HG02571 (cell line): ENCODE measurements around the gene ATP2C1.
"Not testable (repeated sequence)": the region's sequence is repeated elsewhere in the genome, so short reads cannot be mapped to it uniquely, and the experiment has no call there.

Experiments used
- ATAC-seq: cut with Tn5 transposase; IDR thresholded peaks from one replicate; pipeline ENCODE4 v1.9.1; 2021; ENCODE audit warnings: mild to moderate bottlenecking, moderate library complexity; ENCODE audit not compliant: unreplicated experiment

The ATP2C1 gene

DNA sequence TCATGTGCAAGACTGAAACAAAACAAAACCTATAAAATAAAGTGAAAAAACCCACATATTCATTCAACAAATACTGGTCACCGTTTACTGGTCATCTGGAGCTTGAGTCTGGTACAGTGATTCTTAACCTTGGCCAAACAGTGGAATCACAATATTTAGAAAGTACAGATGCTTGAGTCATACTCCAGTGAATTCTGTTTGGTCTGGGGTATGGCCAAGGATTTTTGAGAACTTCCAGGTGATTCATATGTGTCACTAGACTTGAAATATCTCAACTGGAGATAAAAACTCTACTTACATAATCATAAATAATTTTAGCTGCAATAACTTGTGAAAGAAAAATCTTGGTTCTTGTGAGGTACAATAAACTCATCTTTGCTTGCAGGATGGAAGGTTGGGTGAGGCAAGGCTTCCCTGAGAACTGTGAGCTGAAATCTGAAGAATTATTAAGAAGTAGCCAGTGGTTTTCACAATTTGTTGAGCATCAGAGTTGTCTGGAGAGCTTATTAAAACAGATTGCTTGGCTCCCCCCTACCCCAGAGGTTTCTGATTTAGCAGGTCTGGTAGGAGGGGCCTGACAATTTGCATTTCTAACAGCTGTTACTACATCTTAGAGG, 142.4 kb downstream of the ATP2C1 start:
- ATAC-seq: no peak

DNA sequence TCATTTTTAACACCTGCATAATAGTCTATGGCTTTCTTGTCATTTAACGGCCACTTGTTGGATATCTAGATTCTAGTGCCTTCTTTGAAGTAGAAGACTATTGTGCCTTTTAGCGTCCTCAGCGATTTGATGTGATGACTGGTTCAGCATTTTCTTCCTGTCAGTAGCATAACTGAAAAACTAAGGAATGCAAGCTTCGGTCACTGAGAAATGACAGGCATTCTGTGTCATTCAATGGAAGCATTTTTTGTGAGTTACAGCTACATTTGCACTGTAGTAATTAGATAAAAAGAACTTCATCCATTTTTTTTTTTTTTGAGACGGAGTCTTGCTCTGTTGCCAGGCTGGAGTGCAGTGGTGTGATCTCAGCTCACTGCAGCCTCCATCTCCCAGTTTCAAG, 143.1 kb downstream of the ATP2C1 start:
- no peak for ATAC-seq

DNA sequence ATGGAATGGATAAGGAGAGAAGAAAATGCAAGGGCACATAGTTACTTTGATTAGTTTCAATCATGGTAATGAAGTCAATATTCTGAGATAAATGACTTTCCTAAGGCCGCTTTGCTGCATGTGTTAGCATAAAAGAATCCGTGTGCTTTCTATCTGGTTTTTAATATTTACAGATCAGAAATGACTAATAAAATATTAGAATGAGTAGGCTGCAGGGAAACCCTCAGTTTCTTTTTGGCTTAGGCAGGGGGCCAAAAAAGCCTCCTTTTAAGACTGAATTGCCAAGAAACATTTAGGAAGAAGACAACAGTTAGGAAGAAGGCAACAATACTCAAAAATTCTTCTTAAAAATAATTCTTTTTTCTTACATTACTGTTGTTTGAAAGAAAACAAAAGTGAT, 144.4 kb downstream of the ATP2C1 start:
- no peak for ATAC-seq

DNA sequence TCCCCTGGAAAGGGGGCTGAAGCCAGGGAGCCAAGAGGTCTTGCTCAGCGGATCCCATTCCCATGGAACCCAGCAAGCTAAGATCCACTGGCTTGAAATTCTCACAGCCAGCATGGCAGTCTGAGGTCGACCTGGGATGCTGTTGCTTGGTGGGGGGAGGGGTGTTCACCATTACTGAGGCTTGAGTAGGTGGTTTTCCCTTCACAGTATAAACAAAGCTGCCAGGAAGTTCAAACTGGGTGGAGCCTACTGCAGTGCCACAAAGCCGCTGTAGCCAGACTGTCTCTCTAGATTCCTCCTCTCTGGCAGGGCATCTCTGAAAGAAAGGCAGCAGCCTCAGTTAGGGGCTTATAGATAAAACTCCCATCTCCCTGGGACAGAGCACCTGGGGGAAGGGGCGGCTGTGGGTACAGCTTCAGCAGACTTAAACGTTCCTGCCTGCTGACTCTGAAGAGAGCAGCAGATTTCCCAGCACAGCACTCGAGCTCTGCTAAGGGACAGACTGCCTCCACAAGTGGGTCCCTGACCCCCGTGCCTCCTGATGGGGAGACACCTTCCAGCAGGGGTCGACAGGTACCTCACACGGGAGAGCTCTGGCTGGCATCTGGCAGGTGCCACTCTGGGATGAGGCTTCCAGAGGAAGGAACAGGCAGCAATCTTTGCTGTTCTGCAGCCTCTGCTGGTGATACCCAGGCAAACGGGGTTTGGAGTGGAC, 148.5 kb downstream of the ATP2C1 start:
- ATAC-seq: not testable (repeated sequence)

DNA sequence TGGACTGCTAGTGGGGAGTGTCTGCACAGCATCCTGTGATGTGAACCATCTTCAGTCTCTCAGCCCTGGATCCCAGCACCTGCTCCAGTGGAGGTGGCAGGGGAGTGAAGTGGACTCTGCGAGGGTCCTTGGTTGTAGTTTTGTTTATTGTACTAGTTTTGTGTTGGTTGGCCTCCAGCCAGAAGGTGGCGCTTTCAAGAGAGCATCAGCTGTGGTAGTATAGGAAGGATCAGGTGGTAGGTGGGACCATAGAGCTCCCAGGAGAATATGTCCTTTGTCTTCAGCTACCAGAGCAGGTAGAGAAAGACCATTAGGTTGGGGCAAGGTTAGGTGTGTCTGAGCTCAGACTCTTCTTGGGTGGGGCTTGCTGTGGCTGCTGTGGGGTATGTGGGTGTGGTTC, 153.7 kb downstream of the ATP2C1 start:
- no peak for ATAC-seq

DNA sequence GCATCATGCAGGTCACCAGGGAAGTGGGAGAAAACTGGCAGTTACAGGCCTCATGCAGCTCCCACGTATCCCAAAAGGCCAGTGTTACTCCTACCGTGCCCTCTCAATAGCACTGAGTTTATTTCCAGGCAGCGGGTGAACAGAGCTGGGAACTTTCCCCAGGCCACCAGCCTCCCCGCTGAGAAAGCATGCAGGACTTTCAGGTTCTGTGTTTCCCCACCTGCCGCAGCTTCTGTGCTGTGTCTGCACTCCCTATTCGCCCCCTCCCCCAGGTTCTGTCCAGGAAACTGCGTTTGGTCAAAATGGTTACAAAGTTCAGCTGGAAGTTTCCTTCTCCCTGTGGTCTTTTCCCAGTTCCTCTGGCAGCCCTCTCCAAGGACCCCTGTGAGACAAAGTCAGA, 154.1 kb downstream of the ATP2C1 start:
- no peak for ATAC-seq

DNA sequence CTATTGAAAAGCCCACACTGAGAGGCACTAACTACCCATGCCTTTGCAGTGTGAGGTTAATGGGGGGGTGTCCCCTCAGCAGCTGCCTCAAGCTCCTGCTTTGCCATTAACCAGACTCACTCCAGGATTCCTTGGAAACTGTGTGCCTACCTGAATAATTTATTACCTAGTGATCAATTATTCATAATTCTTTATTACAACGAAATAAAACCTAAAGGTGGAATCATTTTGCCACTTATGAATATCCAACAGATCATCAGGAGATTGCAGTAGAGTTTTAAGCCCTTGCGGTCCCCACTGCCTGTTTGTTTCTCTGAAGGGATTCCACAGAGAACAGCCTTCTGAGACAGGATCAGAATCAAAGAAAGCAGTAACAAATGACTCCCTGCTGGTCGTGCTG, 156.1 kb downstream of the ATP2C1 start:
- ATAC-seq: no peak

DNA sequence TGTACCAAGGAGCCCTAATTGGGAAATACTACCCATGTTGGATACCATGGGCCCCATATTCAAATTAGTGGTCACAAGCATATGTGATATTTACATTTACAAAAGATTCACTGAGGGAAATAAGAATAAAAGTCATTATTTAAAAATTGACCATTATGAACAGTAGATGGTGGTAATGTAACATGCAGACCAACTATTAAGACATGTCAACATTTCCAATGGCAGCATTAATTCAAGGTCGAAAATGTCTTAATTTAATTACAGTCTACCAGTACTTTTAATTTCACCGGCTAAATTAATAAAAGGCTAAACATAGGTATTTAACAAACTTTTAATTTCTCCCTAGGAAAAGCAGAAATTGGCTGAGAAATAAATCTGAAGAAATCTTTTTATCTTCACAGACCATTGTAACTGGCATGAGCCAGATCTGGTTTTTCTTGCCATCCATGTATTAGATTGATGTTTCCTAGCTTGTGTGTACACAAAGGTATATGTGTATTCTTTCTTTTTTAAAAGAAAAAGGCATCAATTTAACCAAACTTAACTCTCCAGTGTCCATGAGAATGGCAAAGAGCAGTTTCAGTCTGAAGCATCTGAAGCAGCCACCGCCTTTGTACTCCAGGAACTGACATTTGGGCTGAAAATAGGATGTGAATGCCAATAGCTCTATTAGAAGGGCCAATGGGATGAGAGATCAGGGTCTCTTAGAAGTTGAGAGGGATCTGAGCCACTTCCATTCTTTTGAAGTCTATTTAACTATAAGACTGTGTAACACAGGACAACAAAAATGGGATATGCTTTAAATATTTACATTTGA, 159.4 kb downstream of the ATP2C1 start:
- no peak for ATAC-seq
